Lung (tissue), 12 donors: ENCODE measurements around the gene PRR36. TPM values are rescaled to one million over a fixed set of nuclear protein-coding genes. Genes with fewer than 3 reads are reported as not detected.

Experiments used
- ATAC-seq: fragments of 200-7000 bp; cut with Tn5 transposase; one replicate; pipeline ENCODE4 v1.9.1; 2020; ENCODE audit warnings: moderate number of reproducible peaks; ENCODE audit not compliant: insufficient read depth, low FRiP score
- DNase-seq, 3 donors: peaks; one replicate each; pipeline ENCODE4 v3.0.0-alpha.2; 2013 to 2017
- H3K27ac ChIP-seq, 2 donors: one replicate each; pipeline ENCODE4 v1.5.1; 2013; ENCODE audit warnings: mild to moderate bottlenecking in 2 of 2, moderate library complexity in 2 of 2, control low read depth in 1 of 2, inconsistent platforms in 1 of 2, low read depth in 1 of 2, low read length in 1 of 2
- H3K27me3 ChIP-seq, 3 donors: one replicate each; pipeline ENCODE4 v1.5.1; 2013; ENCODE audit warnings: low read length in 2 of 3; ENCODE audit not compliant: control insufficient read depth in 3 of 3, insufficient read depth in 3 of 3
- H3K36me3 ChIP-seq, 4 donors: one replicate each; pipeline ENCODE4 v1.5.1; 2013; ENCODE audit warnings: low read length in 4 of 4, mild to moderate bottlenecking in 1 of 4, moderate library complexity in 1 of 4; ENCODE audit not compliant: control insufficient read depth in 4 of 4, insufficient read depth in 4 of 4
- H3K4me1 ChIP-seq, 5 donors: one replicate each; pipeline ENCODE4 v1.5.1; 2013; ENCODE audit warnings: low read length in 5 of 5, mild to moderate bottlenecking in 2 of 5, moderate library complexity in 1 of 5; ENCODE audit not compliant: control insufficient read depth in 5 of 5, insufficient read depth in 5 of 5
- H3K4me3 ChIP-seq: one replicate; pipeline ENCODE4 v1.5.1; 2013; ENCODE audit warnings: mild to moderate bottlenecking, control low read depth, moderate library complexity
- H3K9ac ChIP-seq, 2 donors: one replicate each; pipeline ENCODE4 v1.5.1; 2013; ENCODE audit warnings: low read length in 2 of 2, control low read depth in 1 of 2; ENCODE audit not compliant: insufficient read depth in 1 of 2
- H3K9me3 ChIP-seq, 4 donors: one replicate each; pipeline ENCODE4 v1.5.1; 2013; ENCODE audit warnings: low read length in 3 of 4, mild to moderate bottlenecking in 1 of 4, moderate library complexity in 1 of 4; ENCODE audit not compliant: control insufficient read depth in 4 of 4, insufficient read depth in 3 of 4
- WGBS, 2 donors: extraction: QIAGEN DNeasy Blood & Tissue Kit; methylation state at CpG; one replicate each; pipeline ENCODE4 v1.1.7; 2013; 5-methylcytosine and 5-hydroxymethylcytosine counted together
- polyA plus RNA-seq, 2 donors: library from polyadenylated mRNA; stranded (reverse); fragments of 200-250 nt; gene quantifications; one replicate each; pipeline ENCODE4 v1.2.1, GENCODE V29; 2013
- total RNA-seq, 2 donors: library from RNA; depleted of rRNA in 1 of 2; stranded (reverse); fragments of >200 nt in 1 of 2; gene quantifications; one replicate each; pipeline ENCODE4 v1.2.1, GENCODE V29; 2014 to 2021
- TF ChIP-seq, protein P1 (sequence below): IDR thresholded peaks from 2 replicates; pipeline ENCODE4 v1.5.1; 2012; ENCODE audit warnings: mild to moderate bottlenecking; ENCODE audit errors: control extremely low read depth, extremely low read depth
- donor health status: control.
- donor health status: control.
- donor health status: Bipolar disorder and iron deficiency.
- donor health status: healthy.
- donor health status: DM: yes; HTN: yes; CAD: no.

PRR36 gene
- total and polyA plus RNA-seq, 4 donors = 0.30 to 3.4 (median 1.1) TPM

DNA sequence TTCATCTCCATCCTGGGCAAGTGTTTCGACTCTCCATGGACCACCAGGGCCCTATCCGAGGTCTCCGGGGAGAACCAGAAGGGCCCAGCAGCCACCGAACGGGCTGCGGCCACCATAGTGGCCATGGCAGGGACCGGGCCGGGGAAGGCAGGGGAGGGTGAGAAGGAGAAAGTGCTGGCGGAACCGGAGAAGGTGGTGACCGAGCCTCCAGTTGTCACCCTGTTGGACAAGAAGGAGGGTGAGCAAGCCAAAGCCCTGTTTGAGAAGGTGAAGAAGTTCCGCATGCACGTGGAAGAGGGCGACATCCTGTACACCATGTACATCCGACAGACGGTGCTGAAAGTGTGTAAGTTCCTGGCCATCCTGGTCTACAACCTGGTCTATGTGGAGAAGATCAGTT lies 24.8 kb upstream of the PRR36 start:
- Histone ChIP-seq H3K4me1 (peaks cover 0 to 9% (median 0%) of the 10 kb centered on the region in 5 donors), H3K27ac (no peak overlapping the region), H3K27me3 (no peaks in the 10 kb centered on the region), H3K4me3 (no peak overlapping the region), H3K9me3 (no peaks in the 10 kb centered on the region), H3K9ac (no peak overlapping the region), H3K36me3 (no peaks in the 10 kb centered on the region)
- WGBS, 2 donors = 90 to 96% methylated on average over 16 of the region's 16 CpGs
- DNase-seq (no peak), ATAC-seq (no peak)
- TF ChIP-seq, protein P1, sequence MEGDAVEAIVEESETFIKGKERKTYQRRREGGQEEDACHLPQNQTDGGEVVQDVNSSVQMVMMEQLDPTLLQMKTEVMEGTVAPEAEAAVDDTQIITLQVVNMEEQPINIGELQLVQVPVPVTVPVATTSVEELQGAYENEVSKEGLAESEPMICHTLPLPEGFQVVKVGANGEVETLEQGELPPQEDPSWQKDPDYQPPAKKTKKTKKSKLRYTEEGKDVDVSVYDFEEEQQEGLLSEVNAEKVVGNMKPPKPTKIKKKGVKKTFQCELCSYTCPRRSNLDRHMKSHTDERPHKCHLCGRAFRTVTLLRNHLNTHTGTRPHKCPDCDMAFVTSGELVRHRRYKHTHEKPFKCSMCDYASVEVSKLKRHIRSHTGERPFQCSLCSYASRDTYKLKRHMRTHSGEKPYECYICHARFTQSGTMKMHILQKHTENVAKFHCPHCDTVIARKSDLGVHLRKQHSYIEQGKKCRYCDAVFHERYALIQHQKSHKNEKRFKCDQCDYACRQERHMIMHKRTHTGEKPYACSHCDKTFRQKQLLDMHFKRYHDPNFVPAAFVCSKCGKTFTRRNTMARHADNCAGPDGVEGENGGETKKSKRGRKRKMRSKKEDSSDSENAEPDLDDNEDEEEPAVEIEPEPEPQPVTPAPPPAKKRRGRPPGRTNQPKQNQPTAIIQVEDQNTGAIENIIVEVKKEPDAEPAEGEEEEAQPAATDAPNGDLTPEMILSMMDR = no peak

DNA sequence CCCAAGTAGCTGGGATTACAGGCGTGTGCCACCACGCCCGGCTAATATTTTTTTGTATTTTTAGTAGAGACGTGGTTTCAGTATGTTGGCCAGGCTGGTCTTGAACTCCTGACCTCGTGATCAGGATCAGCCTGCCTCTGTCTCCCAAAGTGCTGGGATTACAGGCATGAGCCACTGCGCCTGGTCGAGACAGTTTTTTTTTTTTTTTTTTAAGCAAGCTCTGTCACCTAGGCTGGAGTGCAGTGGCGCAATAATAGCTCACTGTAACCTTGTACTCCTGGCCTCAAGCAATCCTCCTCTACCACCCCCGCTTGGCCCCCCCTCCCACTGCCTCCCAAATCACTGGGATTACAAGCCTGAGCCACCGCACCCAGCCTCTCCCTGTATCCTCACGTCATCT lies 23.1 kb upstream of the PRR36 start:
- no peak for ATAC-seq
- Histone ChIP-seq H3K4me1 (peaks cover 0 to 6% (median 0%) of the 10 kb centered on the region in 5 donors), H3K9ac (no peak overlapping the region), H3K27me3 (no peaks in the 10 kb centered on the region), H3K36me3 (no peaks in the 10 kb centered on the region), H3K4me3 (peak overlapping the region; percentile 4), H3K27ac (no peak overlapping the region), H3K9me3 (no peaks in the 10 kb centered on the region)
- WGBS, 2 donors = 81 to 89% methylated on average over 11 of the region's 11 CpGs
- TF ChIP-seq, protein P1 = no peak
- DNase-seq = no peak

DNA sequence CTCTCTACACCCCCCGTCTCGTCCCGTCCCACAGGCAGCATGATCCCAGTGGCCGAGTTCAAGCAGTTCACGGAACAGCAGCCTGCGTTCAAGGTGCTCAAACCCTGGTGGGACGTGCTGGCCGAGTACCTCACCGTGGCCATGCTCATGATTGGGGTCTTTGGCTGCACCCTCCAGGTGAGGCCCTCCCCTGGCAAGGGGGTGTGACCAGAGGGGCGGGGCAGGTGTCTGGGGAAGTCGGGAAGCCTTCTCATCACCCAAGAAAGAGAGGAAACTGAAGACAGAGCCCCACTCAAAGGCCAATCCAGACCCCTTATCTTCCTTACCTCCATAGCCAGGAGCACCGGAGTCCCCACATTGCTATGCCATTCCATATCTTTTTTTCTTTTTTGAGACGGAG lies 21.4 kb upstream of the PRR36 start:
- TF ChIP-seq, protein P1 = no peak
- Histone ChIP-seq H3K9me3 (no peaks in the 10 kb centered on the region), H3K9ac (no peak overlapping the region), H3K36me3 (no peaks in the 10 kb centered on the region), H3K27ac (no peak overlapping the region), H3K4me1 (peaks cover 0 to 6% (median 0%) of the 10 kb centered on the region in 5 donors), H3K4me3 (no peak overlapping the region), H3K27me3 (no peaks in the 10 kb centered on the region)
- 88 to 90% methylated on average over 13 of the region's 13 CpGs for WGBS, 2 donors
- no peak for DNase-seq
- ATAC-seq = no peak
